ENCODE data around the gene CDK2AP2.
"Not testable (repeated sequence)": the region's sequence is repeated elsewhere in the genome, so short reads cannot be mapped to it uniquely, and the experiment has no call there.

The CDK2AP2 gene

GRCh38 chr11:67490727-67491065 lies 17.3 kb downstream of the CDK2AP2 start:
- no peak for DNase-seq (ENCODE audit: extremely low read depth, low read depth)
- TF ChIP-seq CTCF (IDR thresholded peaks at IDR 0.05; ENCODE audit: low read depth, low read length), result no peak

GRCh38 chr11:67489885-67490726 lies 17.9 kb downstream of the CDK2AP2 start:
- DNase-seq (ENCODE audit: extremely low read depth, low read depth), result no peak
- no peak for TF ChIP-seq CTCF (IDR thresholded peaks at IDR 0.05; ENCODE audit: low read depth, low read length)

GRCh38 chr11:67489203-67489884 lies 18.6 kb downstream of the CDK2AP2 start:
- DNase-seq (ENCODE audit: extremely low read depth, low read depth), result no peak
- TF ChIP-seq CTCF (IDR thresholded peaks at IDR 0.05; ENCODE audit: low read depth, low read length), result no peak

GRCh38 chr11:67486481-67487195 lies 21.3 kb downstream of the CDK2AP2 start:
- no peak for DNase-seq (ENCODE audit: extremely low read depth, low read depth)
- no peak for TF ChIP-seq CTCF (IDR thresholded peaks at IDR 0.05; ENCODE audit: low read depth, low read length)

- not testable (repeated sequence) for DNase-seq (ENCODE audit: extremely low read depth, low read depth)
Measured at GRCh38 chr11:67485873-67486361, 22.0 kb downstream of the CDK2AP2 start.

GRCh38 chr11:67484847-67485311 lies 23.1 kb downstream of the CDK2AP2 start:
- DNase-seq (ENCODE audit: extremely low read depth, low read depth), result no peak
- TF ChIP-seq CTCF (IDR thresholded peaks at IDR 0.05; ENCODE audit: low read depth, low read length), result no peak

- DNase-seq (ENCODE audit: extremely low read depth, low read depth), result no peak
Measured at GRCh38 chr11:67483831-67484665, 23.9 kb downstream of the CDK2AP2 start.

More at GRCh38 chr11:67483831-67484665, 23.9 kb downstream of the CDK2AP2 start:
- TF ChIP-seq CTCF (IDR thresholded peaks at IDR 0.05; ENCODE audit: low read depth, low read length), result no peak

All from AG09319 (cell line).